NOMO-1 treated with DMSO at 0.1 percent for 48 hours (cell line): ENCODE measurements around the gene PALM3.

Experiments
- DNase-seq: peaks from one replicate; lab custom pipeline; 2025; ENCODE audit not compliant: unreplicated experiment; lab: John Stamatoyannopoulos, UW

Gene PALM3, protein sequence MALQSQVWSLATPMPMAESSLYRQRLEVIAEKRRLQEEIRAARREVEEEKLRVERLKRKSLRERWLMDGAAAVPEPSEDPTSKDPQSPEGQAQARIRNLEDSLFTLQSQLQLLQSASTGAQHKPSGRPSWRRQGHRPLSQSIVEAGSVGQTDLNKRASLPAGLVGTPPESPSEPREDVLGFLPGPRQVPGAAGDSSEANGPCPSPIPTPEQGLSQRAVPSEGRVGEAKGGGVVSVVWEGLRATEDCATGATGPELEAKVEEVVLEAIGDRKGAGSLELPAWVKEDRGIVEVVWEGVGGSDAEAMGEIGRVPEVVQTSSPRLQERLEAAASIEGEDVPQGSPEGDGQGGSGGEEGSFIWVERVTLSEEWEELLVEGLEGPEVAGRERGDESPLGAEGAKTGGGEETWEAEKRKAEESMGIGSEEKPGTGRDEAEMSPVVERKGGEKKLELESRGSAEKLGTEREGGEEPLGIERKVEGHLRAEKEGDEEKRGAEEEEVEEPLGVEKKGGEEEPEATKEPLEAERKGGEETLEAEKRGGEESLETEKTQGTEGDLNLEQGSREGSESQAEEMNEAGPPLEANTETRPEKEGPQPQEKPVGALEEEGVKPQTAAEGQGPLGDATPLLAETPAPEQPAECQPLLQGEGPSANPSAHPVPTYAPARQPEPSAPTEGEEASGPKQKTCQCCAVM

DNA sequence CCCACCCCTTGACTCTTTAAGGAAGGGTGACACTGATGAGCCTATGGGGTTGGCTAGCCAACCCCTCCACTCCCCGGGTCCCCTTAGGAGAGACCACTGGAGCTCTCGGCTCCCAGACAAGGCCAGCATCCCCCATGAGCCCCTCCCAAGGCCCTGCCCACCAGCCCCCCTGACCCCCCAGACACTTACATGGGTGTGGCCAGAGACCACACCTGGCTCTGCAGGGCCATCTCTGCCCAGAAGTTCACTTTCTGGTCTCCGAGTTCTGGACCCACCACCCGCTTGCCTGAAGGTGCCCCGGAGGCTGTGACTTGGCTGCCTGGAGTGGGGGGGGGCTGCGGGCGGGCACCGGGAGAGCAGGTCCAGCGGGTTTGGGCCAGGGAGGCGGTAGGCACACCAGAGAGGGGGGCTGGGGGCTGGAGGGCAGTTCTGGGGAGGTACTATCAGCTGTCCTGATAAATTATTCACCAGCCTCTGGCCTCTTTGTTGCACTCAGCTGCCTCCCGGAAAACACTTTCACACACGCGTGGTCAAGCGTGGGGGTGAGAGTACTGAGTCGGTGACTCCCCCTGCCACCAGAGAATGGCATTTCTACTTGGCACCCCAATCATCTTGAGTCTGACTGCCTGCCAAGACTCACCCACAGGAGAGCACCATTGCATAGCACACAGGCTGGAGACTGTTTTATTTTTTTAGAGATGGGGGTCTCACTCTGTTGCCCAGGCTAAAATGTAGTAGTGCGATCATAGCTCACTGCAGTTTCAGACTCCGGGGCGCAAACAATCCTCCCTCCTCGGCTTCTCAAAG, at the start of gene PALM3:
PALM3 (minus strand) TSS at position 326 of the 807 bp plus-strand sequence; CDS start at position 230, 96 bp downstream.
- no peak for DNase-seq

DNA sequence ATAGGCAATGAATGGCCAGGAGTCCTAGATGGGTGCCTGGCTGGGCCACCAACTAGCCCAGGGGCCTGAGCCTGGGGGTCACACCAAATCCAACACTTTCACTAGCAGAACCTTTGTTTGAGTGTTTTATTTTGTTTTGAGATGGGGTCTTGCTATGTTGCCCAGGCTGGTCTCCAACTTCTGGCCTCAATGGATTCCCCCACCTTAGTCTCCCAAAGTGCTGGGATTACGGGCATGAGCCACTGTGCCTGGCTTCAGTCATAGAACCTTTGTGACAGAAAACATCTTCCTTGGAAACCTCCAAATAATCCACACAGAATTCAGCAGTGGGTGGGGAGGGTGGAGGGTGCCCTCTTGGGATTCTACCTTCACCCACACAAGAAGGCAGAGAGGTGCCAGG, 49.6 kb upstream of the PALM3 start:
- DNase-seq: no peak

DNA sequence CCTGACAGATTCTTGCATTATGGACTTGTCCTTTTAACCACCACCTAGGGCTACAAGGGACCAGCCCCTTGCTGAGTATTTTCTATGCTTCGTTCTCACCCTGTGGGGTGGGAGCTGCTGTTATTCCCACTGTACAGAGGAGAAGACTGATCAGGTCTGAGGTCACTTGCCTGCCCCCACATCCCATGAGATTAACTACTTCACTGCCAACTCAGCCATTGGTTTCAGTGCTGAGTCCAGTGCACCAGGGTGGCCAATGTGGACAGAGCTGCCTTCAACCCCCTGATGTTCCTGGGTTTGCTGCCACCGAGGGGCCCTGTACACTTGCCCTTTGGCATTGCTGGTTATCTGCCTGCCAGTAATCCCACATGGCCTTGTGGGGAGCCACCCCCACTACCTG, 48.8 kb upstream of the PALM3 start:
- DNase-seq: no peak

DNA sequence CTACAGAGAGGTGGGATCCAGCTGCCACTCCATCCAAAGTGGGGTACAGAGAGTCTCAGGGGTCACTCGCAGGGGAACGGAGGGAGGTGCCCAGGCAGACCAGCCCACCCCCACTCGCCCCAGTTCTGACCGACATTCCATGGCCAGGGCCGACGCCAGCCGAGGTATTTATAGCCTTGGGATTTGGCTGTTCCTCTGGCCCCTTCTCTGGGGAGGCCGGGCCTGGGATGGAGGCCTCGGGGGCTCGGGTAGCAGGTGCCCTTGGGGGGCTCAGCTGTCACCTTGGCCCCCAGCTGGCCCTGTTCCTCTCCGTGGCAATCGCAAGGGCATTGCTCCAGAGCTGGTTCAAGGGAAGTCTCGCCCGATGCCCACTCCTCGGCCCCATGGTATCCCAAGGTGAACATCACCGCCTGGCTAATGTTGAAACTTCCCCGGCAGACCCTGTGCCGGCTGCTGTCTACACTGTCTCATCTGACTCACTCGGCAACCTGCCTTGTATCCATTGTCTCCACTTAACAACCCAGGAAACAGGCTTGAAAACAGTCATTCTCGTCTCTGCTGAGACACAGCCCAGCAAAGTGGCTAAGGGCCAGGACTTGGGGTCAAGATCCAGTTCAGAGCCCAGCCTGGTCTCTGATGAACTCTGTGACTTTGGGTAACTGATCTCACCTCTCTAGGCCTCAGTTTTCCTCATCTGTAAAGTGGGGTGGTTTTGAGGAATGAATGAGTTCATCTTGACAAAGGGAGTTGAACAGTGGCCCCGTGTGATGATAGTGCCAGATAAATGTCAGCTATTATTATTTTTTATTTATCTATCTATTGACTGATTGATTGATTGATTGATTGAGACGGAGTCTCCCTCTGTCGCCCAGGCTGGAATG, 45.9 kb upstream of the PALM3 start:
- DNase-seq: no peak

DNA sequence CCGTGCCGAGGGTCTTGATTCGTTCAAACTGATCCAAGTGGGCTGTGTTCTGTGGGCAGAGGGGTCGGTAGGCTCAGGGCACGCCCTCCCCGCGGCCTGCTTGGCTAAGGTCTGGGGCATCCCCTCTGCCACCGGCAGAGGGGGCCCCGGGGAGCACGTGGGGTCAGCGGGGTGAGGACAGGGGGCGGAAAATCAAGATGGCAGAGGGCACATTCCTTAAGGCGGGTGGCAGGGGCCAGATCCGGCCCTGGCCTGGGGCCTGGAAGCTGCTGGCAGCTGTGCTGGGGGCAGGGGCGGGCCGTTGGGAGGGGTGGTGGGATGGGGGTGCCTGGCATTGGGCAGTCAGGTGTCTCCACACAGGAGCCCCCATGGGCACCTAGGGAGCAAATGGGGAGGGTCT, 45.0 kb upstream of the PALM3 start:
- DNase-seq: no peak

DNA sequence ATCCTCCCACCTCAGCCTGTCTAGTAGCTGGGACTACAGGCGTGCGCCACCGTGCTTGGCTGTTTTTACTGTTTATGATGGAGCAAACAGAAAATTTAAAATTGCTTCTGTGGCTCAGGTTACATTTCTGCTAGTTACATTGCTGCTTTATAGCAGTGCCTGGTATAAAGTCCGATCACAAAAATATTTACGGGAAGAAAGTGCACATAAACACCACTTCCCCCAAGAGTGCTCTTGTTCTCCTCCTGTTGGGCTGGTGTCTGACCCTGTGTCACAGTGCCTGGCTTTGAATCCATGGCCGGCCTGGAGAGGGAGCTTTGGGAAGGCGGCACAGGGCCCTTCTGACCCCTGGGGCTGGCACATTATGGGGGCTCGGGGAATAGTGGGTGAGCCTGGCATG, 43.8 kb upstream of the PALM3 start:
- DNase-seq: no peak

DNA sequence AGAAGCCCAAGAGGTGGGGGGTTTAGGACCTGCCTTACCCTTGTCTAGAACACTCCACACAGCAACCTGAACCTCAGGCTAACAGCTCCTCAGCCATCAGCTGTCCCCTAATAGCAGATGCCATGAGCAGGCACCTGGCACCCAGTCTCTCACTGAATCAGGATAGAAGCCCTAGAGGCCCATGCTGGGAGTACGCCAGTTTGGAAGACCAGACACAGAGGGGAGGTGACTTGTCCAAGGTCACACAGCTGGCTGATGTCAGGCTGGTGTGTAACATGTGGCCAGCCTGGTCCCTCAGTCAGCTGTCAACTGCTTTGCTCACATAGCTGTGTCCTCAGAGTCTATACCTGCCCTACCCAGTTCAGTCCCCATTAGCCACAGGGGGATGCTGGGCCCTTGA, 41.4 kb upstream of the PALM3 start:
- DNase-seq: no peak

DNA sequence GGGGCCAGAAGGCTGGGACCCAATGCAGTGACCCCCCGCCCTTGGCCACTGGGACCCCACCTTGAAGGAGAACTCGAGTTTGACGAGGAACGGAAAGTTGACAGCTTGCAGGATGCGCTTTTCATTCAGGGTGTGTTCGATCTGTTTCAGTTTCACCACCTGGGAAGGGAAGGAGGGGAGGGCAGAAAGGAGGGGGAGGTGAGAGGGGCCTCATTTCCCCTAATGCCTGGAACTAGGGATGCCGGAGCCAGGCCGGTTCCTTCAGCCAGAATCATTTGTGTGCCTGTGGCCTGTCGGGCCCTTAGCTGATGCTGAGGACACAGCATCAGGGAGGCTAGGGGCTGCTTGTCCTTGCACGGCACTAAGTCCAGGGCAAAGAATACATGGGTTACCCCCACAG, 40.9 kb upstream of the PALM3 start:
- DNase-seq: no peak

DNA sequence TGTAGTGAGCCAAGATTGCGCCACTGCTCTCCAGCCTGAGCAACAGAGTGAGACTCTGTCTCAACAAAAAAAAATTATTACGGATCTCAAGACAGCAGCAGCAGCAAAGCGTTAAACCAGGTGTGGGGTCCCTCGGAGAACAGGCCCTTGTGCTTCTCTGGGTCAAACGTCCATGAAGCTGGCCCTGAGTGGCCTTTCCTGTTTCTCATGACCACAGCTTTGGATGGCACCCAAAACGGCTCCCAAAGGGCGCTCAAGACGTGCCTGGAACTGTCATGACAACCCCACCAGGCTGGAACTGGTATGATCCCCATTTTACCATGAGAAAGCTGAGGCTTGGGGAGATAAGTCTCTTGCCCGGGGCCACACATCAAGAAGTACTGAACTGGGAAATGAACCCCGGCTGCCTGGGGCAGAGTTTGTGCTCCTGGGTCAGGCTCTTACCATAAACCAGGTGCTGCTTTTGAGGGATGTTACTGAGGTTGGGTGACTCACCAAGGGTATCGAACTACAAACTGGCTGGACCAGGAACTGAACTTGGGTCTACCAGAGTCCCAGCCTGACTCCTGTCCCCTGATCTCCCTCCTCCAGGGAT, 40.3 kb upstream of the PALM3 start:
- no peak for DNase-seq

DNA sequence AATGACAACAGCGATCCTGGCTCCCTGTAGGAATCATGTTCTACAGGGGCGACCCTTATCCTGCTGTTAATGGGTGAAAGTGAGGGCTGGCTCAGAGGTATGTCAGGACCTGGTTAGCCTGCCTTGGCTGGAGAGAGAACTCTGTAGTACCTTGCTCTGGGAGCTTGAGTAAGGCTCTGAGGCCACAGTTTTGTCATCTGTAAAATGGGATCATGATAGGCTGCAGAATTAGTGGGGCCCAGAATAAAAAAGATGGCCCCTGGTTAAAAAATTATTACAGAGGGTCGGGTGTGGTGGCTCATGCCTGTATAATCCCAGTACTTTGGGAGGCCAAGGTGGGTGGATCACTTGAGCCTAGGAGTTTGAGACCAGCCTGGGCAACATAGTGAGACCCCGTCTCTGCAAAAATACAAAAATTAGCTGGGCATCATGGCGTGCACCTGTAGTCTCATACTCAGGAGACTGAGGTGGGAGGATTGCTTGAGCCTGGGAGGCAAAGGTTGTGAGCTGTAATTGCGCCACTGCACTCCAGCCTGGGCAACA, 39.2 kb upstream of the PALM3 start:
- no peak for DNase-seq

DNA sequence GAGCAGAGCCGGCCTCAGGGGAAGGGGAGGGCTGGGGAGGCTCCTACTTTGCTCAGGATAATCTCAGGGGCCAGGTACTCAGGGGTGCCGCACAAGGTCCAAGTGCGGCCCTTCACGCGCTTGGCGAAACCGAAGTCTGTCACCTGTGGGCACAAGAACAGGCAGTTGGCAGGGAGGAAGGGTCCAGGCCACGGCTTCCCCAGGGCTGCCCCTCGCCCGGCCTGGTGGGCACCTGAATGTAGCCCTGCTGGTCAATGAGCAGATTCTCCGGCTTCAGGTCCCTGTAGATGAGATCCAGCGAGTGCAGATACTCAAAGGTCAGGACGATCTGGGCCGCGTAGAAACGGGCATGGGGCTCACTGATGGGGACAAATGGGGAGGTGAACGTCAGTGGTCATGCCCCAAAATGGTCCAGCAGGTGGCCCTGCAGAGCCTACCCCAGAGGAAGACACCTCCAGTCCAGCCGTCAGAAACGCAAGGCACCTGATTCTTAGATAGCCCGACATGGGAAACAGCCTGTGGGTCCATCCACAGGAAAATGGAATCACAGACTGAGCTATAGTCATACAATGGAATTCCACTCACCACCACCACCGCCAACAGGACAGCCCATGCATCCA, 35.8 kb upstream of the PALM3 start:
- DNase-seq: no peak

DNA sequence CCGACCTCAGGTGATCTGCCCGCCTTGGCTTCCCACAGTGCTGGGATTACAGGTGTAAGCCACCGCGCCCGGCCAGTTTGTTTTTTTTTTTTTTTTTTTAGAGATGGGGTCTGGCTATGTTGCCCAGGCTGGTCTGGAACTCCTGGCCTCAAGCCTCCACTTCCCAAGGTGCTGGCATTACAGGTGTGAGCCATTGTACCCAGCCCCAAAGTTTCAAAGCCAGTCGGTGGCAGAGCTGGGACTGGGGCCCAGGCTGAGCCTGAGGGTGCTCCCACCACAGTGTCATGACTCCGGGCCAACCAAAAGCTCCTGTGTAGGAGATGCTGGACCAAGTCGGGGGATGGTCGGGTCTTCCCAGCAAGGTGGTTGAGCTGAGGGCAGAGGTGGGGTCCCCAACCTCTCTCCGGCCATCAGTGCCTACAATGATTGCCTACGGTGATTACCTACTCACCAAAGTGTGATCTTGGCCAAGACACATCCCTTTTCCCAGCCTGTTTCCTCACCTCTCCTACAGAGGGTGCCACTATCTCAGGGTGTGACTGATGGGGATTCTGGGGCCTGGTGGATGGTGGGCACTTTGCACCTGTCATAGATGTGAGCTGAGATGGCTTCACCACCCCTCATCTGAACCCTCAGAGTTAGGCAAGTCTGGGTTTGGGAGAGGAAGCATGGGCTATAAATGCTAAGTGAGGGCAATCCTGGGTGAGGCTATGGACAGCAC, 34.6 kb upstream of the PALM3 start:
- no peak for DNase-seq

DNA sequence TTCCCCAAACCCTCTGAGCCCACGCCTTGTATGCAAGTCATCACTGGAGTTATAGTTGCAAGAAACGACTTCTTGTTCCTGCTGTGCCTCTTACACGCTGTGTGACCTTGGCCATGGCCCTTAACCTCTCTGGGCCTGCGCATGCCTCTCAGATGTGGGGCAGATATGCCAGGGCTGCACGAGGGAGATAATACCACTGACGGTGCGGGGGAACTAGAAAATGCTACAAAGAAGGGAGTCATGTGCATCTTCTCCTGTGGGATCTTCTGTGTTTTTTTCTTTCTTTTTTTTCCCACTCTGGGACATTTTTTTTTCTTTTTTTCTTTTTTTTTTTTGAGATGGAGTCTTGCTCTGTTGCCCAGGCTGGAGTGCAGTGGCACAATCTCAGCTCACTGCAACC, 33.0 kb upstream of the PALM3 start:
- DNase-seq: no peak

DNA sequence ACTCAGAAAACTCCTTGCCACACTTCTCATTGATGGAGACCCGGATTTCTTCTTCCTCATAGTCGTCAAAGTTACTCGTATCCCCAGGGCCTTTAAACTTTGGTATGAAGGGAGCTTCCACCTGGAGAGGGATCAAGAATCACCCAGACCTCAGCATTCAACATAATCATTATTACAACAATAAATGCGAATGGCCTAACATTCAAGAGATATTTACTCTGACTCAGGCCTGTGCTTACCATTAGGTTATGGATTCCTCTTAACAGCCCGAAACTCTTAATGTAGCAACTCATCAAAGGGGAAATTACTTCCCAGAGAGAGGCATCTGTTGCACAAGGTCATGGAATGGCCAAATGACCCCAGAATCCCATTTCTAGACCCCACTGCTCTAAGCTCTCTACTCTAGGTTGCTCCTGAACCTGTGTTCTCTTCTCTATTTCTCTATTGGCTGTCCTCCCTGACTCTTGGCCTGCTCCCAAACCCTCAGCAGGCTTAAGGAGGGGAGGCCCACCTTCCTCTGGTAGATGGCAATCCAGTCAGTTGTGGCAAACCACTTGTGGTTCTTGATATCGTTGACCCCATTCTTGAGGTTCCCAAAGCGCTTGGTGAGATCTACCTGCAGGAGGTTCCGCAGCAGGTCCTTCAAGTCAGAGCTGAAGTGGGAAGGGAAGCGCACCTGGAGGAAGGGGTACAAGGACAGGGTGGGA, 31.4 kb upstream of the PALM3 start:
- no peak for DNase-seq

DNA sequence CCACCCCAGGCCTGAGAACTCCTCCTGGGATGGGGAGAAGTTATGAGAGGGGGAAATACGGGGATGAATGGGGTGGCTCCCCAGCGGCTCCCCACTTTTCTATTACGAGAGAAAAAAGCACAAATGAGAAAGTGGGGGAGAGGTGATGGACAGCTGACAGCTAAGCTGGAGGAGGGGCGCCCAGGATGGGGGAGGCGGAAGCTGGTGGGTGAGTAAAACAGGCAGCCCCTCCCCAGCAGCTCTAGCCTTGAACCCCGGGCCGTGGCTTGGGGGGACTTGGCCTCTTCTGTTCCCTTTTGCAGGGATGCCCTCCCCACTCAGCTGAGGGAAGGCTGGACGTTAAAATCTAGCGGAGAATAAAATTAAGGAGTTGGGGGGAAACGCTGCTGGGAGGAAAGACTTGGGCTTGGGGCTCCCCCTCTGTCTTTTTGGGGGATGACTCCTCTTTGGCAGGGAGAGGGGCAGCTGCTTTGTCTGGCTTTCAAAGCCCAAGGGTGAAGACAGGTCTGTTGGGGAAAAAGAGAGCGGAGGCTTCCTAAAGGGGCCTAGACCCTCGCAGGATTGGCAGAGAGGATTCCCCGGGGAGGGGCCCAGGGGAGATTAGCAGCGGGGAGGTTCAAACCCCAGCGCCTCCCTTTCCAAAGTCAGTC, 30.1 kb upstream of the PALM3 start:
- DNase-seq: no peak

DNA sequence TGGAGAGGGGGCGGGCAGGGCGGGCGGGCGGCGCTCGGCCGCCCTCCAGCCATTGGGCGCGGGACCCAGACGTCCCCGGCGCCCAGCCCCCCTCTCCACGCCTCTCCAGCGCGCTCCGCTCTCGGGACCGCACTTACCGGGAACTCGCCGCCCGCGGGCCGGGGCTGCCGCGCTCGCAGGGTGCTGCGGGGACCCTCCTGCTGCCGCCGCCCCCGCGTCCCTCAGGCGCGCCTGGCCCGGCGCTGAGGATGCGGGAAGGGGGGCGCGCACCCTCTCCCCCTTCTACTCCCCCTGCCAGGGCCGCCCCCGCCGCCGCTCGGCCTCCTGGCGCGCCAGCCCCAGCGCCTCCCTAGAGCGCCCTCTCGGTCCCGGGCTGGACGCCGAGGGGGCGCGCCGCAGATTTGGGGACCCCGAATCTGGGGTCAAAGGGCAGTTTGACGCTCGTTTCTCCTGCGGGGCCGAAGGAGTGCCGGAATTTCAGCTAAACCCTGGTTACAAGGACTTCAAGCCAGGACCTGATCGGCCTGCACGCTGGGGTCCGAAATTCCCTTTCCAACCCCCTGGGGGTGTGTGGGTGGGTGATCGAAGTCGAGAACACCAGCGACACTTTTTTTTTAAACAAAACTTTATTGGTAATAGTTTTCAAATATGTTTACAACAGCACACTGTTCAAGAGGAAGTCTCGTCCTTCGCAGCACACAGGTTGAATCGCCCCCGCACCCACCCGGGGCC, 29.4 kb upstream of the PALM3 start:
- peak; percentile 82 for DNase-seq

DNA sequence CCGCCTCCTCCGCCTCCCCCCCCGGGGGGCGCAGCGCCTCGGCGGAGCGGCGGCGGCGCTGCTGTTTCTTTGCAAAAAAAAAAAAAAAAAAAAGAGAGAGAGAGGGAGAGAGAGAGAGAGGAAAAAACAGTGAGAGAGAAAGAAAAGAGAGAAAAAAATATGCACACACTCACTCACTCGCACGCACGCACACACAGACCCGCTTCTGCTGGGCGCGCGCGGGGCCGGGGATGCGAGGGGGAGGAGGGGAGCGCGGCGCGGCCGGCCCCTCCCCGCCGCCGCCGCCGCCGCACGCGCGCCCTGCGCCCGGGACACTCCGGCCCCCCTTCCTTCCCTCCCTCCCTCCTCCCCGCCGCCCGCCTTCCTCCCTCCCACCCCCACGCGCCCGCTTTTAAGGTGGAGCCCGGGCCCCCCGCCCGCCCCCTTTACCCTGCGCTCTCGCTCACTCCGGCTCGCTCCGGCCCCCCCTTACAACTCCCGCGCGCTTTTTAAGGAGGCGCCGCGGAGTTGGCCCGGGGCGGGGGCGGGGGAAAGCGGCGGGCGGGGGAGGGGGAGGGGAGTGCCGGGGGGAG, 28.7 kb upstream of the PALM3 start, which contains the start of gene SAMD1:
SAMD1 (minus strand) TSS at position 243 of the 572 bp plus-strand sequence.
- DNase-seq: peak; percentile 82
